ENCODE results near the gene L2HGDH.

- TF ChIP-seq TEAD4 (IDR thresholded peaks at IDR 0.05; ENCODE audit: borderline replicate concordance, insufficient read depth) (no peak), REST (IDR thresholded peaks at IDR 0.05; ENCODE audit: low read depth, low read length) (no peak), SIN3A (IDR thresholded peaks at IDR 0.05; ENCODE audit: borderline replicate concordance, low read depth, low read length) (no peak), CTCF (IDR thresholded peaks at IDR 0.05) (no peak), RFX5 (IDR thresholded peaks at IDR 0.05; ENCODE audit: low read length) (no peak), GABPA (IDR thresholded peaks at IDR 0.05; ENCODE audit: low read depth) (no peak)
These were observed 102.0 kb downstream of the L2HGDH start for GRCh38 chr14:50210074-50210473.
